Measurements from ENCODE around the gene AK8.

AK8 gene

GRCh38 chr9:132808645-132809044, 69.4 kb downstream of the AK8 start:
- no peak for DNase-seq (ENCODE audit: low read depth in 1 of 2, low spot score in 1 of 2)
- TF ChIP-seq JUND (IDR thresholded peaks at IDR 0.05; ENCODE audit: low read depth), result no peak
- in situ Hi-C loops (cut with HindIII; ENCODE audit: low pct_unique_long_range_greater_than_20kb, low sequenced_read_pairs), result no loop called here

GRCh38 chr9:132806723-132807421, 71.2 kb downstream of the AK8 start:
- no peak; the same call in 1 of the 2 replicates for TF ChIP-seq JUND (IDR thresholded peaks at IDR 0.05; ENCODE audit: low read depth)
- DNase-seq (ENCODE audit: low read depth in 1 of 2, low spot score in 1 of 2), result peak; percentile 38 to 97
- in situ Hi-C loops (cut with HindIII; ENCODE audit: low pct_unique_long_range_greater_than_20kb, low sequenced_read_pairs), result no loop called here

- no peak for DNase-seq (ENCODE audit: low read depth in 1 of 2, low spot score in 1 of 2)
- no peak for TF ChIP-seq JUND (IDR thresholded peaks at IDR 0.05; ENCODE audit: low read depth)
- in situ Hi-C loops (cut with HindIII; ENCODE audit: low pct_unique_long_range_greater_than_20kb, low sequenced_read_pairs), result no loop called here
Observed at GRCh38 chr9:132806306-132806705, 71.8 kb downstream of the AK8 start.

- no peak for DNase-seq (ENCODE audit: low read depth in 1 of 2, low spot score in 1 of 2)
- TF ChIP-seq JUND (IDR thresholded peaks at IDR 0.05; ENCODE audit: low read depth), result no peak
- in situ Hi-C loops (cut with HindIII; ENCODE audit: low pct_unique_long_range_greater_than_20kb, low sequenced_read_pairs), result no loop called here
Observed at GRCh38 chr9:132804576-132805295, 73.3 kb downstream of the AK8 start.

- in situ Hi-C loops (cut with HindIII; ENCODE audit: low pct_unique_long_range_greater_than_20kb, low sequenced_read_pairs), result no loop called here
- TF ChIP-seq JUND (IDR thresholded peaks at IDR 0.05; ENCODE audit: low read depth), result no peak
- no peak for DNase-seq (ENCODE audit: low read depth in 1 of 2, low spot score in 1 of 2)
Observed at GRCh38 chr9:132802121-132802795, 75.8 kb downstream of the AK8 start.

- in situ Hi-C loops (cut with HindIII; ENCODE audit: low pct_unique_long_range_greater_than_20kb, low sequenced_read_pairs), result no loop called here
- DNase-seq (ENCODE audit: low read depth in 1 of 2, low spot score in 1 of 2), result no peak
- no peak for TF ChIP-seq JUND (IDR thresholded peaks at IDR 0.05; ENCODE audit: low read depth)
Observed at GRCh38 chr9:132801659-132802058, 76.4 kb downstream of the AK8 start.

- in situ Hi-C loops (cut with HindIII; ENCODE audit: low pct_unique_long_range_greater_than_20kb, low sequenced_read_pairs), result no loop called here
- peak; percentile 69 to 90 for DNase-seq (ENCODE audit: low read depth in 1 of 2, low spot score in 1 of 2)
- no peak for TF ChIP-seq JUND (IDR thresholded peaks at IDR 0.05; ENCODE audit: low read depth)
Observed at GRCh38 chr9:132800038-132800648, 77.9 kb downstream of the AK8 start.

GRCh38 chr9:132798817-132799790, 79.0 kb downstream of the AK8 start:
- no peak for DNase-seq (ENCODE audit: low read depth in 1 of 2, low spot score in 1 of 2)
- in situ Hi-C loops (cut with HindIII; ENCODE audit: low pct_unique_long_range_greater_than_20kb, low sequenced_read_pairs), result no loop called here
- no peak for TF ChIP-seq JUND (IDR thresholded peaks at IDR 0.05; ENCODE audit: low read depth)

- in situ Hi-C loops (cut with HindIII; ENCODE audit: low pct_unique_long_range_greater_than_20kb, low sequenced_read_pairs), result no loop called here
- no peak for TF ChIP-seq JUND (IDR thresholded peaks at IDR 0.05; ENCODE audit: low read depth)
- DNase-seq (ENCODE audit: low read depth in 1 of 2, low spot score in 1 of 2), result no peak
Observed at GRCh38 chr9:132797861-132798659, 80.0 kb downstream of the AK8 start.

GRCh38 chr9:132795511-132796303, 82.4 kb downstream of the AK8 start:
- TF ChIP-seq JUND (IDR thresholded peaks at IDR 0.05; ENCODE audit: low read depth), result no peak
- in situ Hi-C loops (cut with HindIII; ENCODE audit: low pct_unique_long_range_greater_than_20kb, low sequenced_read_pairs), result no loop called here
- DNase-seq (ENCODE audit: low read depth in 1 of 2, low spot score in 1 of 2), result no peak
